CD1c-positive myeloid dendritic cell (primary cell): ENCODE data around the gene SEPTIN14.
"Not testable (repeated sequence)": the region's sequence is repeated elsewhere in the genome, so short reads cannot be mapped to it uniquely, and the experiment has no call there.

Experiments used
- DNase-seq: peaks from one replicate; pipeline ENCODE4 v3.0.0-alpha.2; 2016; ENCODE audit errors: extremely low spot score

The SEPTIN14 gene

GRCh38 chr7:55785444-55785843 lies 77.1 kb downstream of the SEPTIN14 start:
- not testable (repeated sequence) for DNase-seq

DNA sequence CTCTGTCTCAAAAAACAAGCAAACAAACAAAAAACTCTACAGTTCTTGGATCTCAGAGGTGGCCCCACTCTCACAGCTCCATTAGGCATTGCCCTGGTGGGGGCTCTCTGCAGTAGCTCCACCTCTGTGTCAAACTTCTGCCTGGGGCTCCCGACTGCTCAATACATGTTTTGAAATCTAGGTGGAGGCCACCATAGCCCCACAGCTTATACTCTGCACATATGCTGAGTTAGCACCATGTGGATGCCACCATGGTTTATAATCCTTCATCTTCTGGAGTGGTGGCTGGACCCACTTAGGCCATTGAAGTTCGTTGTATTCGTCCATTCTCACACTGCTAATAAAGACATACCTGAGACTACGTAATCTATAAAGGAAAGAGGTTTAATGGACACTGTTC lies 78.4 kb downstream of the SEPTIN14 start:
- no peak for DNase-seq

DNA sequence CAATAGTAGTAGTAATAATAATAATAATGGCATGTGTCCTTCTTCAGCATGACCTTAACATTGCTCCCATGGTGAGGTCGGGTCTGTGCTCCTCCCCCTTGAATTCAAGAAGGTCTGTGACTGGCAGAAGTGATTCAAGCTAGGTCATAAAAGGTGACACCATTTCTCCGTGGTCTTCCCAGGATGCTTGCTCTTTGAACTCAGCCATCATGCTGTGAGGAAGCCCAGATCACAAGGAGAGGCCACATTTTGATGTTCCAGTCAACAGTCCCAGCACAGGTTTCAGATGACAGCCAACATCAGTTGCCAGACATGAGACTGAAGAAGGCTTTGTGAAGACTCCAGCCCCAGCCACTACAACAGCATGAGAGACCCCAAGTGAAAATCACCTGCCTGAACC lies 83.9 kb downstream of the SEPTIN14 start:
- DNase-seq = no peak

- DNase-seq = no peak
Measured at GRCh38 chr7:55776196-55776595, 86.4 kb downstream of the SEPTIN14 start.

DNA sequence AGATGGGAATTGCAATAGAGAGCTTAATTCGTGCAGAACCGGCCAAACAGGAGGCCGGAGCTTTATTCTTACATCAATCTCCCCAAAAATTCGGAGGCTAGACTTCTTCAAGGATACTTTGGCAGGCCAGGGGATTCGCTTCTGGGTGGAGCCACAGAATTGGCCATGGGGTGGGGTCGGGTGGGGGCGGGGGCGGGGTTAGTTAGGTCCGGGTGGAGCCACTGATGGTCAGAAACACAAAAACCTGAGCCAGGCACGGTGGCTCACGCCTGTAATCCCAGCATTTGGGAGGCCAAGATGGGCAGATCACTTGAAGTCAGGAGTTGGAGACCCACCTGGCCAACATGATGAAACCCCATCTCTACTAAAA lies 87.5 kb downstream of the SEPTIN14 start:
- DNase-seq = no peak

DNA sequence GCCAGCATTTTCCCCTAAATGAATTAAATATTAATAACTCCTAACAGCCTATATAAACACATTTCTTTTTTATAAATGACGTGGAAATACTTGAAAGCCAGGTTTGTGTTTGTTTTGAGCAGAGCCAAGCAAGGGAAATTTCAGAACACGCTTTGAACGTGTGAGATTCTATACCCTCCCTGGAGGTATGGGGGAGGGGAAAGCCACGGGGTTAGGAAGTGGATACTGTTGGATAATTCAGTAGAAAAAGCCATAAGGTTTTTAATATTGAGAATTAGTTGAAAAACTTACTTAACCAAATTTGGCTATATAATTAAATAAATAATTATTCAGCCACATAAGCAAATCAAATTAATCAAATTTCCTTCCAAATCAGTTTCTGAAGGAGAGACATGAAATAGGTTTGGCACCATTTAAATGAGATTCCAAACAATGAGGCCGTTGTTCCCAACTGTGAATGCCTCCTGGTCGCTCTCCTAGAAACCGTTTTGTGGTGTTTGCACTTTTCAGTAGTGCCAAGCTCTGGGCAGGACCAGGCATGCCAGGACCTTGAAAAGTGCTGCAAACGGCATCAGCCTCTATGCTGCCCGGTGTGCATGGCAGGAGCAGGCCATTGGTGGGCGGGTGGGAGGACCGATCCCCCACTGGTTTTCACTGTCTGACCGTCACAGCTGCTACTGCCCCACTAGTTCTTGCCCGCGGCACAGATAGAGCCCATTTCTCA lies 88.1 kb downstream of the SEPTIN14 start:
- no peak for DNase-seq

DNA sequence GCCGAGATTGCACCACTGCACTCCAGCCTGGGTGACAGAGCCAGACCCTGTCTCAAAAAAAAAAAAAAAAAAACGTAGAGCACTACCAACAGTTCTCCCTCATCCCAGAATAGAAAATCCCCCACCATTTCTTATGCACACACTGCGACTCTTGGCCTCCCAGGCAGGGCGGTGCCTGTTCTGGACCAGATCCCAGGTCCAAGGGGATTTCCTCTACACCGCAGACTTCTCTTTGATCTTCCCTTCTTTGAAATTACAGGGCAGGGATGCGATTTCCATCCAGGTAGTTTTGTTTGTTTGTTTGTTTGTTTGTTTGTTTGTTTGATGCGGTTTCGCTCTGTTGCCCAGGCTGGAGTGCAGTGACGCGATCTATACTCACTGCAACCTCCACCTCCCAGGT lies 91.8 kb downstream of the SEPTIN14 start:
- no peak for DNase-seq

- DNase-seq = not testable (repeated sequence)
Measured at GRCh38 chr7:55753274-55753862, 109.2 kb downstream of the SEPTIN14 start.

DNA sequence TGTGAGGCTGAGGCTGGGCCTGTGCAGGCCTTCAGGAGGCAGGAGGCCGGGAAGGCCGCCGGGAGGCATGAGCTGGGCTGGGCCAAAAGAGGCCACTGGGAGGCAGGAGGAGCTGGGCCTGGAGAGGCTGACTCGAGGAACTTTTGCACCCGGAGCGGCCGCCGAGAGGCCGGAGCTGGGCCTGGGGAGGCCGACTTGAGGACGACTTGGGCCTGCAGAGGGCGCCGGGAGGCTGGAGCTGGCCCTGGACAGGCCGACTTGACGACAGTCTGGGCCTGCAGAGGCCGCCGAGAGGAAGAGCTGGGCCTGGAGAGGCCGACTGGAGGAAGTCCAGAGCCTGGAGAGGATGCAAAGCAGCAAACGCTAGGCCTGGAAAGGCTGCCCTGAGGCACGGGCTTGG lies 117.8 kb downstream of the SEPTIN14 start:
- not testable (repeated sequence) for DNase-seq
